Activated CD8-positive, alpha-beta T cell treated with anti-CD3 and anti-CD28 coated beads, Interleukin-2, amount 10 ng/mL, durations not matched to agents 7 days and 5 days (primary cell): ENCODE measurements around the gene LOXL4. TPM values are rescaled to one million over a fixed set of nuclear protein-coding genes. Genes with fewer than 3 reads are reported as not detected.

ENCODE experiments used
- ATAC-seq: fragments of 150-1000 bp; cut with Tn5 transposase; one replicate; pipeline ENCODE4 v1.10.0; 2021; ENCODE audit warnings: moderate library complexity
- CTCF ChIA-PET: fragments of 350-600 bp; sonication (Branson Sonifier 250); formaldehyde crosslinking; loops from one replicate; lab custom pipeline; 2021; ENCODE audit warnings: antibody characterized with exemption; lab: Charles Lee
- POLR2A ChIA-PET: fragments of 350-600 bp; sonication (Branson Sonifier 250); formaldehyde crosslinking; loops from one replicate; lab custom pipeline; 2021; ENCODE audit warnings: antibody characterized with exemption; lab: Charles Lee
- DNase-seq: peaks from one replicate; pipeline ENCODE4 v3.0.0-alpha.2; 2020
- H3K27ac Mint-ChIP-seq: one replicate; pipeline ENCODE4 v1.8.0; 2021; ENCODE audit warnings: mild to moderate bottlenecking, mixed read lengths
- H3K27me3 Mint-ChIP-seq: one replicate; pipeline ENCODE4 v1.8.0; 2021; ENCODE audit warnings: low read depth, mixed read lengths
- H3K36me3 Mint-ChIP-seq: one replicate; pipeline ENCODE4 v1.8.0; 2021; ENCODE audit warnings: low read depth, mixed read lengths
- H3K4me1 Mint-ChIP-seq: one replicate; pipeline ENCODE4 v1.8.0; 2021; ENCODE audit warnings: low read depth, mixed read lengths
- H3K4me3 Mint-ChIP-seq: one replicate; pipeline ENCODE4 v1.8.0; 2021; ENCODE audit warnings: mild to moderate bottlenecking, mixed read lengths
- H3K9me3 Mint-ChIP-seq: one replicate; pipeline ENCODE4 v1.8.0; 2022; ENCODE audit warnings: mixed read lengths; ENCODE audit not compliant: insufficient read depth
- total RNA-seq, 2 experiments: library from RNA; stranded (reverse); gene quantifications; one replicate each; pipeline ENCODE4 v1.2.3, GENCODE V29; 2021

LOXL4 gene
- total RNA-seq, 2 experiments from 2014 or later = not detected

- Mint-ChIP-seq H3K36me3 (no peaks in the 10 kb centered on the region), H3K27ac (no peak overlapping the region)
- CTCF ChIA-PET = no interaction called here
These were observed 2.2 kb upstream of the LOXL4 start for GRCh38 chr10:98270073-98270740.

GRCh38 chr10:98269435-98269912, 1.5 kb upstream of the LOXL4 start:
- no peak overlapping the region for H3K27ac Mint-ChIP-seq
- H3K36me3 Mint-ChIP-seq = no peaks in the 10 kb centered on the region
- CTCF ChIA-PET = no interaction called here
- no peaks in the 10 kb centered on the region for H3K9me3 Mint-ChIP-seq
- ATAC-seq (no peak), DNase-seq (no peak)
- no peak overlapping the region for H3K4me3 Mint-ChIP-seq
- POLR2A ChIA-PET = interaction anchor here (0.5 kb wide), 1 partner anchor 116 kb away, joined by 3 read pairs; no protein-coding TSS in a partner anchor
- H3K4me1 Mint-ChIP-seq = peaks cover 4% of the 10 kb centered on the region
- peaks cover 39% of the 10 kb centered on the region for H3K27me3 Mint-ChIP-seq

More at GRCh38 chr10:98270073-98270740, 2.2 kb upstream of the LOXL4 start:
- DNase-seq = no peak
- Mint-ChIP-seq H3K4me1 (peaks cover 4% of the 10 kb centered on the region), H3K9me3 (no peaks in the 10 kb centered on the region), H3K27me3 (peaks cover 39% of the 10 kb centered on the region), H3K4me3 (no peak overlapping the region)
- ATAC-seq = no peak
- POLR2A ChIA-PET = interaction anchor here (0.5 kb wide), 1 partner anchor 116 kb away, joined by 3 read pairs; no protein-coding TSS in a partner anchor

- Mint-ChIP-seq H3K4me3 (peak overlapping the region; percentile 60), H3K27me3 (peaks cover 39% of the 10 kb centered on the region), H3K4me1 (peaks cover 7% of the 10 kb centered on the region), H3K9me3 (no peaks in the 10 kb centered on the region), H3K36me3 (no peaks in the 10 kb centered on the region), H3K27ac (no peak overlapping the region)
- DNase-seq (no peak), ATAC-seq (peak; percentile 31)
- CTCF ChIA-PET = interaction anchor here (1.5 kb wide), 1 partner anchor 40 kb away, joined by 3 read pairs; no protein-coding TSS in a partner anchor
- POLR2A ChIA-PET = no interaction called here
These were observed 869 bp upstream of the LOXL4 start for GRCh38 chr10:98268694-98269431.

GRCh38 chr10:98267069-98267893, 713 bp downstream of the LOXL4 start:
- ChIA-PET POLR2A (no interaction called here), CTCF (interaction anchor here (1.5 kb wide), 1 partner anchor 42 kb away, joined by 3 read pairs; no protein-coding TSS in a partner anchor)
- Mint-ChIP-seq H3K9me3 (no peaks in the 10 kb centered on the region), H3K4me3 (peak overlapping the region; percentile 57), H3K27me3 (peaks cover 39% of the 10 kb centered on the region), H3K36me3 (no peaks in the 10 kb centered on the region), H3K27ac (no peak overlapping the region), H3K4me1 (peaks cover 7% of the 10 kb centered on the region)
- DNase-seq = no peak
- ATAC-seq = no peak

- H3K9me3 Mint-ChIP-seq = no peaks in the 10 kb centered on the region
- H3K4me3 Mint-ChIP-seq = no peak overlapping the region
- DNase-seq (no peak), ATAC-seq (no peak)
- H3K27me3 Mint-ChIP-seq = peaks cover 39% of the 10 kb centered on the region
- H3K27ac Mint-ChIP-seq = no peak overlapping the region
- H3K4me1 Mint-ChIP-seq = peaks cover 7% of the 10 kb centered on the region
- CTCF ChIA-PET = no interaction called here
- no peaks in the 10 kb centered on the region for H3K36me3 Mint-ChIP-seq
- POLR2A ChIA-PET = no interaction called here
These were observed 1.3 kb downstream of the LOXL4 start for GRCh38 chr10:98266647-98267046.

GRCh38 chr10:98265403-98266378, 2.3 kb downstream of the LOXL4 start:
- Mint-ChIP-seq H3K36me3 (no peaks in the 10 kb centered on the region), H3K9me3 (no peaks in the 10 kb centered on the region), H3K4me3 (no peak overlapping the region), H3K27me3 (peaks cover 34% of the 10 kb centered on the region), H3K27ac (no peak overlapping the region), H3K4me1 (peaks cover 7% of the 10 kb centered on the region)
- ATAC-seq = no peak
- CTCF ChIA-PET = no interaction called here
- POLR2A ChIA-PET = no interaction called here
- no peak for DNase-seq

- CTCF ChIA-PET = interaction anchor here (1.4 kb wide), 1 partner anchor 71 kb away, joined by 3 read pairs; no protein-coding TSS in a partner anchor
- peak; percentile 20 for DNase-seq
- Mint-ChIP-seq H3K36me3 (no peaks in the 10 kb centered on the region), H3K9me3 (no peaks in the 10 kb centered on the region), H3K27me3 (peaks cover 23% of the 10 kb centered on the region), H3K4me1 (peaks cover 7% of the 10 kb centered on the region), H3K27ac (no peak overlapping the region), H3K4me3 (no peak overlapping the region)
- no peak for ATAC-seq
- POLR2A ChIA-PET = no interaction called here
These were observed 3.5 kb downstream of the LOXL4 start for GRCh38 chr10:98264378-98265065.

GRCh38 chr10:98263088-98263487, 4.9 kb downstream of the LOXL4 start:
- Mint-ChIP-seq H3K4me1 (peaks cover 3% of the 10 kb centered on the region), H3K27ac (no peak overlapping the region)

GRCh38 chr10:98262571-98262970, 5.4 kb downstream of the LOXL4 start:
- DNase-seq (peak; percentile 26), ATAC-seq (no peak)
- H3K4me1 Mint-ChIP-seq = peaks cover 3% of the 10 kb centered on the region
- ChIA-PET POLR2A (no interaction called here), CTCF (interaction anchor here (2.4 kb wide), 1 partner anchor 47 kb away, joined by 7 read pairs; no protein-coding TSS in a partner anchor)
- H3K36me3 Mint-ChIP-seq = no peaks in the 10 kb centered on the region
- H3K9me3 Mint-ChIP-seq = no peaks in the 10 kb centered on the region
- H3K27me3 Mint-ChIP-seq = peaks cover 9% of the 10 kb centered on the region
- H3K27ac Mint-ChIP-seq = no peak overlapping the region
- no peak overlapping the region for H3K4me3 Mint-ChIP-seq

More at GRCh38 chr10:98263088-98263487, 4.9 kb downstream of the LOXL4 start:
- Mint-ChIP-seq H3K27me3 (peaks cover 13% of the 10 kb centered on the region), H3K36me3 (no peaks in the 10 kb centered on the region), H3K9me3 (no peaks in the 10 kb centered on the region), H3K4me3 (no peak overlapping the region)
- ChIA-PET CTCF (interaction anchor here (2.4 kb wide), 1 partner anchor 46 kb away, joined by 7 read pairs; no protein-coding TSS in a partner anchor), POLR2A (no interaction called here)
- DNase-seq = peak; percentile 15
- no peak for ATAC-seq
